Gastrocnemius medialis (tissue), 4 donors: ENCODE measurements around the gene CSPG4.

Experiments
- POLR2A ChIP-seq, 2 donors: fragments of 450-650 bp; IDR thresholded peaks; one replicate each; pipeline ENCODE4 v1.6.1; 2017; ENCODE audit warnings: antibody characterized with exemption in 2 of 2, mild to moderate bottlenecking in 2 of 2, moderate library complexity in 2 of 2
- TF ChIP-seq, protein P1 (sequence below), 5 experiments: fragments of 450-650 bp in 3 of 5; fragments of 200-600 bp in 2 of 5; sonication (generic) in 2 of 5; IDR thresholded peaks in 4 of 5; conservative IDR thresholded peaks in 1 of 5; 1 replicate in 4 of 5; 2 replicates in 1 of 5; pipeline ENCODE4 v1.5.1; 2016 to 2019; ENCODE audit warnings: antibody characterized with exemption in 5 of 5, mild to moderate bottlenecking in 3 of 5, moderate library complexity in 3 of 5

DNA sequence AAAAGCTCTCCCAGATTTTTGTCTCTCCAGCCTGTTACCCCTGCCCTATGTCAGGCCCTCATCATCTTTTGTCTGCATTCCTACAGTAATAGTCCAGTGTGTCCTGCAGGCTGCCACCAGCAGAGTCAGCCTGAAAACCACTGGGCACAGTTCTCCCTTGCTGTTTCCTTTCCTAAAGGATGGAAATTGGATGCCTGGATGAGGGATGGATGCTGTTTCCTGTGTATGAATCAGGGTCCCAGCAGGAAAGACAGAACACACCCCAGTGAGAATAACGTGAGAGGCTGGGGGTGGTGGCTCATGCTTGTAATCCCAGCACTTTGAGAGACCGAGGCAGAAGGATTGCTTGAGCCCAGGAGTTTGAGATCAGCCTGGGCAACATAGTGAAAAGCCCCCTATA, 68.3 kb downstream of the CSPG4 start:
- TF ChIP-seq, protein P1, sequence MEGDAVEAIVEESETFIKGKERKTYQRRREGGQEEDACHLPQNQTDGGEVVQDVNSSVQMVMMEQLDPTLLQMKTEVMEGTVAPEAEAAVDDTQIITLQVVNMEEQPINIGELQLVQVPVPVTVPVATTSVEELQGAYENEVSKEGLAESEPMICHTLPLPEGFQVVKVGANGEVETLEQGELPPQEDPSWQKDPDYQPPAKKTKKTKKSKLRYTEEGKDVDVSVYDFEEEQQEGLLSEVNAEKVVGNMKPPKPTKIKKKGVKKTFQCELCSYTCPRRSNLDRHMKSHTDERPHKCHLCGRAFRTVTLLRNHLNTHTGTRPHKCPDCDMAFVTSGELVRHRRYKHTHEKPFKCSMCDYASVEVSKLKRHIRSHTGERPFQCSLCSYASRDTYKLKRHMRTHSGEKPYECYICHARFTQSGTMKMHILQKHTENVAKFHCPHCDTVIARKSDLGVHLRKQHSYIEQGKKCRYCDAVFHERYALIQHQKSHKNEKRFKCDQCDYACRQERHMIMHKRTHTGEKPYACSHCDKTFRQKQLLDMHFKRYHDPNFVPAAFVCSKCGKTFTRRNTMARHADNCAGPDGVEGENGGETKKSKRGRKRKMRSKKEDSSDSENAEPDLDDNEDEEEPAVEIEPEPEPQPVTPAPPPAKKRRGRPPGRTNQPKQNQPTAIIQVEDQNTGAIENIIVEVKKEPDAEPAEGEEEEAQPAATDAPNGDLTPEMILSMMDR (IDR thresholded peaks at IDR 0.05 in 4 of 5, conservative IDR thresholded peaks at IDR 0.05 in 1 of 5): no peak
- TF ChIP-seq POLR2A (IDR thresholded peaks at IDR 0.05): no peak
